DND-41 (cell line): ENCODE data around the gene PSTPIP1.

Source experiments
- ATAC-seq: fragments of 200-7000 bp; cut with Tn5 transposase; 3 replicates; pipeline ENCODE4 v1.9.1; 2021; ENCODE audit warnings: low read depth; ENCODE audit not compliant: insufficient read depth
- DNase-seq: peaks from one replicate; pipeline ENCODE4 v3.0.0-alpha.2; 2020
- H2AFZ ChIP-seq: 2 replicates; pipeline ENCODE4 v1.6.0; 2012; ENCODE audit warnings: low read depth, low read length
- H3K27ac ChIP-seq: 2 replicates; pipeline ENCODE4 v1.5.1; 2012; ENCODE audit warnings: low read length, inconsistent platforms
- H3K27me3 ChIP-seq: fragments of 200-600 bp; sonication (generic); 2 replicates; pipeline ENCODE4 v1.6.0; 2012; ENCODE audit warnings: low read length, mild to moderate bottlenecking, inconsistent platforms; ENCODE audit not compliant: insufficient read depth, poor library complexity
- H3K36me3 ChIP-seq: 2 replicates; pipeline ENCODE4 v1.5.1; 2012; ENCODE audit warnings: low read length, inconsistent platforms; ENCODE audit not compliant: insufficient read depth
- H3K4me1 ChIP-seq: 2 replicates; pipeline ENCODE4 v1.5.1; 2012; ENCODE audit warnings: mild to moderate bottlenecking, low read length; ENCODE audit not compliant: insufficient read depth
- H3K4me2 ChIP-seq: 2 replicates; pipeline ENCODE4 v1.6.0; 2012; ENCODE audit warnings: mild to moderate bottlenecking, moderate library complexity, low read length, inconsistent platforms; ENCODE audit not compliant: insufficient read depth
- H3K4me3 ChIP-seq, 2 experiments: fragments of 200-600 bp in 1 of 2; shearing (Covaris generic) in 1 of 2; 2 replicates each; pipeline ENCODE4 v1.5.1; 2012 to 2016; ENCODE audit warnings: inconsistent platforms in 2 of 2, low read length in 2 of 2, mild to moderate bottlenecking in 2 of 2, low read depth in 1 of 2, moderate library complexity in 1 of 2
- H3K79me2 ChIP-seq: 2 replicates; pipeline ENCODE4 v1.6.0; 2012; ENCODE audit warnings: low read length, inconsistent platforms; ENCODE audit not compliant: insufficient read depth
- H3K9ac ChIP-seq: 2 replicates; pipeline ENCODE4 v1.6.0; 2012; ENCODE audit warnings: low read depth, mild to moderate bottlenecking, inconsistent platforms, low read length, moderate library complexity
- H3K9me3 ChIP-seq: 2 replicates; pipeline ENCODE4 v1.5.1; 2012; ENCODE audit warnings: low read length, moderate library complexity, mild to moderate bottlenecking, inconsistent platforms; ENCODE audit not compliant: insufficient read depth, severe bottlenecking
- H4K20me1 ChIP-seq: 2 replicates; pipeline ENCODE4 v1.6.0; 2012; ENCODE audit warnings: low read length; ENCODE audit not compliant: insufficient read depth
- CTCF ChIP-seq: IDR thresholded peaks from 2 replicates; pipeline ENCODE4 v1.5.1; 2012; ENCODE audit warnings: borderline replicate concordance, low read length, moderate library complexity, mild to moderate bottlenecking; ENCODE audit not compliant: poor library complexity, severe bottlenecking; ENCODE audit errors: extremely low read depth
- EZH2 ChIP-seq: IDR thresholded peaks from 3 replicates; pipeline ENCODE4 v1.6.1; 2012; ENCODE audit warnings: borderline replicate concordance, low read depth, mild to moderate bottlenecking, moderate library complexity, low read length, inconsistent platforms; ENCODE audit not compliant: severe bottlenecking

PSTPIP1 gene

GRCh38 chr15:77039848-77040247 lies 44.9 kb downstream of the PSTPIP1 start:
- Histone ChIP-seq H3K4me3 (no peak overlapping the region), H3K4me1 (no peaks in the 10 kb centered on the region), H3K27ac (no peak overlapping the region), H3K79me2 (no peaks in the 10 kb centered on the region), H3K9me3 (no peaks in the 10 kb centered on the region), H2AFZ (no peak overlapping the region), H3K36me3 (peaks cover 45% of the 10 kb centered on the region), H3K27me3 (no peaks in the 10 kb centered on the region), H4K20me1 (peaks cover 5% of the 10 kb centered on the region; the same call in 1 of the 2 replicates), H3K9ac (no peak overlapping the region), H3K4me2 (no peak overlapping the region)
- TF ChIP-seq EZH2 = no peak
- TF ChIP-seq CTCF = no peak
- DNase-seq (no peak), ATAC-seq (no peak)

GRCh38 chr15:77040673-77041072 lies 45.7 kb downstream of the PSTPIP1 start:
- DNase-seq (no peak), ATAC-seq (no peak)
- Histone ChIP-seq H3K4me2 (no peak overlapping the region), H3K4me3 (no peak overlapping the region), H3K79me2 (no peaks in the 10 kb centered on the region), H3K27ac (no peak overlapping the region), H3K9me3 (no peaks in the 10 kb centered on the region), H4K20me1 (peaks cover 5% of the 10 kb centered on the region; the same call in 1 of the 2 replicates), H2AFZ (no peak overlapping the region), H3K4me1 (no peaks in the 10 kb centered on the region), H3K9ac (no peak overlapping the region), H3K27me3 (no peaks in the 10 kb centered on the region), H3K36me3 (peaks cover 53% of the 10 kb centered on the region)
- no peak for TF ChIP-seq CTCF

- H3K27me3 ChIP-seq = no peaks in the 10 kb centered on the region
- H3K4me2 ChIP-seq = no peak overlapping the region
- H3K27ac ChIP-seq = no peak overlapping the region
- ATAC-seq = no peak
- no peaks in the 10 kb centered on the region for H3K79me2 ChIP-seq
- H2AFZ ChIP-seq = no peak overlapping the region
- TF ChIP-seq CTCF (no peak), EZH2 (no peak)
- no peak overlapping the region for H3K9ac ChIP-seq
- no peak for DNase-seq
- no peaks in the 10 kb centered on the region for H3K9me3 ChIP-seq
- peaks cover 54% of the 10 kb centered on the region for H3K36me3 ChIP-seq
- H3K4me1 ChIP-seq = no peaks in the 10 kb centered on the region
- no peak overlapping the region for H3K4me3 ChIP-seq
- no peaks in the 10 kb centered on the region; the same call in 1 of the 2 replicates for H4K20me1 ChIP-seq
Observed at GRCh38 chr15:77042245-77042919, 47.5 kb downstream of the PSTPIP1 start.
